Mesendoderm (in vitro differentiated cells): ENCODE measurements around the gene PSG2.
"Not testable (repeated sequence)": the region's sequence is repeated elsewhere in the genome, so short reads cannot be mapped to it uniquely, and the experiment has no call there.

Experiments
- DNase-seq: peaks from one replicate; pipeline ENCODE4 v3.0.0; 2013
- H2AK5ac ChIP-seq: 2 replicates; pipeline ENCODE4 v1.6.1; 2013; ENCODE audit warnings: low read length, inconsistent platforms
- H2BK120ac ChIP-seq: 2 replicates; pipeline ENCODE4 v1.6.1; 2013; ENCODE audit warnings: low read depth, mild to moderate bottlenecking, low read length, moderate library complexity, mixed read lengths
- H2BK15ac ChIP-seq: replicated peaks from 2 replicates; pipeline ENCODE4 v1.6.1; 2013; ENCODE audit warnings: low read depth, mild to moderate bottlenecking, moderate library complexity
- H2BK5ac ChIP-seq: 2 replicates; pipeline ENCODE4 v1.6.1; 2013; ENCODE audit warnings: low read length, inconsistent platforms
- H3K18ac ChIP-seq: 2 replicates; pipeline ENCODE4 v1.6.1; 2013; ENCODE audit warnings: mild to moderate bottlenecking, low read length, mixed read lengths
- H3K23ac ChIP-seq: one replicate; pipeline ENCODE4 v1.6.1; 2013; ENCODE audit warnings: low read length
- H3K27ac ChIP-seq: 2 replicates; pipeline ENCODE4 v1.5.1; 2013; ENCODE audit warnings: low read depth, mild to moderate bottlenecking, inconsistent platforms, low read length, moderate library complexity
- H3K27me3 ChIP-seq: 2 replicates; pipeline ENCODE4 v1.6.1; 2013; ENCODE audit warnings: low read length, control low read depth, mild to moderate bottlenecking, inconsistent platforms; ENCODE audit not compliant: insufficient read depth, poor library complexity
- H3K36me3 ChIP-seq: 2 replicates; pipeline ENCODE4 v1.6.1; 2013; ENCODE audit warnings: low read length, inconsistent platforms; ENCODE audit not compliant: control insufficient read depth, insufficient read depth
- H3K4ac ChIP-seq: one replicate; pipeline ENCODE4 v1.6.1; 2013; ENCODE audit warnings: low read depth, mild to moderate bottlenecking, low read length, moderate library complexity
- H3K4me1 ChIP-seq: 2 replicates; pipeline ENCODE4 v1.6.1; 2013; ENCODE audit warnings: low read depth, low read length, inconsistent platforms; ENCODE audit not compliant: control insufficient read depth
- H3K4me2 ChIP-seq: 2 replicates; pipeline ENCODE4 v1.6.1; 2013; ENCODE audit warnings: low read length
- H3K4me3 ChIP-seq: 2 replicates; pipeline ENCODE4 v1.5.1; 2013; ENCODE audit warnings: mild to moderate bottlenecking, low read length
- H3K56ac ChIP-seq: one replicate; pipeline ENCODE4 v1.6.1; 2013; ENCODE audit warnings: low read length
- H3K79me1 ChIP-seq: 2 replicates; pipeline ENCODE4 v1.6.1; 2013; ENCODE audit warnings: low read length, inconsistent platforms
- H3K79me2 ChIP-seq: 2 replicates; pipeline ENCODE4 v1.6.1; 2013; ENCODE audit warnings: mild to moderate bottlenecking, low read length; ENCODE audit not compliant: control insufficient read depth, insufficient read depth
- H3K9ac ChIP-seq: 2 replicates; pipeline ENCODE4 v1.6.1; 2013; ENCODE audit warnings: low read length, inconsistent platforms
- H4K5ac ChIP-seq: one replicate; pipeline ENCODE4 v1.6.1; 2013; ENCODE audit warnings: low read length
- H4K8ac ChIP-seq: one replicate; pipeline ENCODE4 v1.6.1; 2013; ENCODE audit warnings: low read depth, mild to moderate bottlenecking, control low read depth, low read length, moderate library complexity
- WGBS: extraction: QIAGEN DNeasy Blood & Tissue Kit; methylation state at CpG from one replicate; pipeline ENCODE4 v1.1.7; 2013; ENCODE audit warnings: low lambda C conversion rate, missing lambda C conversion rate; ENCODE audit not compliant: insufficient coverage; ENCODE audit errors: extremely low coverage; 5-methylcytosine and 5-hydroxymethylcytosine counted together

Gene PSG2

GRCh38 chr19:43062418-43062817 lies 20.1 kb downstream of the PSG2 start:
- not testable (repeated sequence) for H3K4me1 ChIP-seq, H3K56ac ChIP-seq, H3K4me2 ChIP-seq, H3K27ac ChIP-seq, H2BK5ac ChIP-seq, H3K4me3 ChIP-seq, H3K36me3 ChIP-seq, H3K4ac ChIP-seq, H2AK5ac ChIP-seq, H4K5ac ChIP-seq, H3K23ac ChIP-seq, H4K8ac ChIP-seq, DNase-seq, H2BK15ac ChIP-seq, H3K18ac ChIP-seq, H3K9ac ChIP-seq, H3K27me3 ChIP-seq, H3K79me2 ChIP-seq, H2BK120ac ChIP-seq, H3K79me1 ChIP-seq
- no CpG with 5 or more reads among the region's 3 CpGs for WGBS

GRCh38 chr19:43061326-43061725 lies 21.2 kb downstream of the PSG2 start:
- not testable (repeated sequence) for H3K79me2 ChIP-seq, H2BK5ac ChIP-seq, H3K9ac ChIP-seq, H3K79me1 ChIP-seq, H3K56ac ChIP-seq, H4K5ac ChIP-seq, H3K4me3 ChIP-seq, H2BK120ac ChIP-seq, H3K4me1 ChIP-seq, H2BK15ac ChIP-seq, H2AK5ac ChIP-seq, H3K18ac ChIP-seq, DNase-seq, H3K4me2 ChIP-seq, H3K27me3 ChIP-seq, H3K23ac ChIP-seq, H4K8ac ChIP-seq, H3K36me3 ChIP-seq, H3K4ac ChIP-seq, H3K27ac ChIP-seq
- WGBS = no CpG with 5 or more reads among the region's 3 CpGs

GRCh38 chr19:43060254-43060653 lies 22.2 kb downstream of the PSG2 start:
- not testable (repeated sequence) for H3K23ac ChIP-seq, H3K18ac ChIP-seq, H3K79me2 ChIP-seq, H3K4me1 ChIP-seq, H2BK5ac ChIP-seq, H3K56ac ChIP-seq, DNase-seq, H3K4ac ChIP-seq, H2AK5ac ChIP-seq, H3K9ac ChIP-seq, H3K79me1 ChIP-seq, H3K27ac ChIP-seq, H4K8ac ChIP-seq, H4K5ac ChIP-seq, H2BK15ac ChIP-seq, H3K36me3 ChIP-seq, H3K4me2 ChIP-seq, H3K27me3 ChIP-seq, H2BK120ac ChIP-seq, H3K4me3 ChIP-seq
- no CpG with 5 or more reads among the region's 3 CpGs for WGBS

GRCh38 chr19:43059482-43059881 lies 23.0 kb downstream of the PSG2 start:
- not testable (repeated sequence) for H3K18ac ChIP-seq, H3K23ac ChIP-seq, H2BK120ac ChIP-seq, H4K8ac ChIP-seq, H2BK15ac ChIP-seq, H3K4me2 ChIP-seq, DNase-seq, H3K4me3 ChIP-seq, H3K79me1 ChIP-seq, H3K9ac ChIP-seq, H4K5ac ChIP-seq, H3K4me1 ChIP-seq, H3K4ac ChIP-seq, H3K56ac ChIP-seq, H3K36me3 ChIP-seq, H2BK5ac ChIP-seq, H3K79me2 ChIP-seq, H2AK5ac ChIP-seq, H3K27me3 ChIP-seq, H3K27ac ChIP-seq
- WGBS = no CpG with 5 or more reads among the region's 2 CpGs

GRCh38 chr19:43058440-43058839 lies 24.1 kb downstream of the PSG2 start:
- H3K9ac ChIP-seq, H4K8ac ChIP-seq, H2AK5ac ChIP-seq, H3K79me2 ChIP-seq, H3K4me2 ChIP-seq, H2BK5ac ChIP-seq, H3K27ac ChIP-seq, H3K27me3 ChIP-seq, H3K18ac ChIP-seq, H2BK15ac ChIP-seq, H3K56ac ChIP-seq, H3K4me1 ChIP-seq, DNase-seq, H2BK120ac ChIP-seq, H4K5ac ChIP-seq, H3K4me3 ChIP-seq, H3K79me1 ChIP-seq, H3K23ac ChIP-seq, H3K36me3 ChIP-seq, H3K4ac ChIP-seq: not testable (repeated sequence)
- WGBS = no CpG with 5 or more reads among the region's 2 CpGs

- not testable (repeated sequence) for H2BK15ac ChIP-seq, H3K79me2 ChIP-seq, H4K5ac ChIP-seq, H3K27ac ChIP-seq, H3K36me3 ChIP-seq, H3K4me1 ChIP-seq, H3K4ac ChIP-seq, H3K56ac ChIP-seq, H3K23ac ChIP-seq, H3K9ac ChIP-seq, H3K4me3 ChIP-seq, H3K4me2 ChIP-seq, H3K27me3 ChIP-seq, H3K18ac ChIP-seq, H2BK120ac ChIP-seq, DNase-seq, H4K8ac ChIP-seq, H2BK5ac ChIP-seq, H3K79me1 ChIP-seq, H2AK5ac ChIP-seq
- no CpG with 5 or more reads among the region's 3 CpGs for WGBS
Observed at GRCh38 chr19:43047966-43048365, 34.5 kb downstream of the PSG2 start.
